Femur (tissue), 1 donor: ENCODE results near the gene STRADA.

Experiments
- DNase-seq: peaks from one replicate; pipeline ENCODE4 v3.0.0-alpha.2; 2017

Gene STRADA

GRCh38 chr17:63682441-63682840 lies 59.2 kb downstream of the STRADA start:
- DNase-seq: no peak

DNA sequence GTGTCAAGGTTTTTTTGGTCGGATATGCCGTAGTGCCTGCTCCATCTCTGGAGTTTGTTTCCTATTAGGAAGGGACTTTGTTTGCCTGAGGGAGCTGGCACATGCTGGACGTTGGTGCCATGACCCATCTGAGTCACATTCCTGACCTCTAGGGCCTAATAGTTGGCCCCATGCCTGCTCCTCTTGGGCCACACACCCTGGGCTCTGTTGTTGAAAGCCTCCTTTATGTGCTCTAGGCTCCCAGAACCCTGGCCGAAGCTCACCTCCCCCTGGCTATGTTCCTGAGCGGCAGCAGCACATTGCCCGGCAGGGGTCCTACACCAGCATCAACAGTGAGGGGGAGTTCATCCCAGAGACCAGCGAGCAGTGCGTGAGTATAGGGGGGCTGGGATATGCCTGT lies 60.1 kb downstream of the STRADA start:
- DNase-seq: no peak

- no peak for DNase-seq
Measured at GRCh38 chr17:63680700-63681099, 60.9 kb downstream of the STRADA start.

- DNase-seq: no peak
Measured at GRCh38 chr17:63679214-63679613, 62.4 kb downstream of the STRADA start.

- no peak for DNase-seq
Measured at GRCh38 chr17:63676584-63676983, 65.0 kb downstream of the STRADA start.

GRCh38 chr17:63675607-63676546 lies 65.7 kb downstream of the STRADA start:
- DNase-seq: peak; percentile 56

GRCh38 chr17:63675231-63675606 lies 66.4 kb downstream of the STRADA start:
- no peak for DNase-seq

GRCh38 chr17:63672856-63673255 lies 68.7 kb downstream of the STRADA start:
- no peak for DNase-seq

GRCh38 chr17:63665527-63666214 lies 75.9 kb downstream of the STRADA start:
- DNase-seq: peak; percentile 28

DNA sequence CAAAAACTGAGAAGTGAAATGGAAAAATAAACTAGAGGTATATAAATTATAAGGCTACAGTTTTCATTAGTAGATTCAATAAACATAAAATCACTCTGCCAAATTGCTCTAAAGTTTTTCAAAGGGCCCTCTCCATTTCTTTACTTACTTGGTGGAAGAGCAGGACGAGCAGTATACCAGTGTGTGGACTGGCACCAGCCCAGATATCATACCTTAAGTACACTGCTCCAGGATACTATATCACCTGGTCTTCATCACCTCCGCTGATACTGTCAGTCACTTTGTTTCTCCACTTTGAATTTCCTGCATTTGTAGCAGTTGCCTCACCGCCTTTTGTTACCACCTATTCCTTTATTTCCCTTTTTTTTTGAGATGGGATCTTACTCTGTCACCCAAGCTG lies 81.7 kb downstream of the STRADA start:
- no peak for DNase-seq

DNA sequence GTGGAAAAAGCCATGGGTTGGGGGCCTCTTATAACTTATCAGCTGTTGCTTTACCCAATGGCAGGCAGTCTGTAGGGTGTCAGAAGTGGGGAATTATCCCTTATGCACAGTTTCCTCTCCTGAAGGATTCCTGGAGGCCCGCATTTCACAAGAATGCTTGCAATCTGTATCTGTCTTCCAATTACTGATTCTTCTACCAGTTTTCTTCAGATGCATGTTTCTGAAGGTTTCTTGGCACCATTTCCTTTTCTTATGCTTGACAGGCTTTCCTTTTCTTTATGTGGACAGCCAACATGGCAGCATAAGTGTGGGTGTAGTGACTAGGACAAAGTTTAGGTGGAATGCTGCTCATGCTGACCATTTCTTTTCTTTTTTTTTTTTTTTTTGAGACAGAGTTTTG lies 83.2 kb downstream of the STRADA start:
- no peak for DNase-seq

DNA sequence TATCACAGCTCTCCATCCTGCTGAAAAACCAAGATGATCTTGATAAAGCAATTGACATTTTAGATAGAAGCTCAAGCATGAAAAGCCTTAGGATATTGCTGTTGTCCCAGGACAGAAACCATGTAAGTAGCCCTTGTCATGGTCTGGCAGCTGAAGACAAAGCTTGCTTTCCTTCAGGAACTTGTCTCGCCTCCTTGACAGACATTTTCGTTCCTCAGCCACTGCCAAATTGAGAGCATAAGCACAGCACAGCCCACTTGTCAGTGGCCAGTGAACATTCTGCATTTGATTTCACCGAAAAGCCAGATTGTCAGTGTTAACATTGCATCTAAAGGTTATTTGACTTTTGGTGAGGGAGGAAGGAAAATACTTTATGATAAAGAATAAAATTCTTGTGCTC lies 83.8 kb downstream of the STRADA start:
- no peak for DNase-seq

- no peak for DNase-seq
Measured at GRCh38 chr17:63653050-63653449, 88.5 kb downstream of the STRADA start.
